SH-SY5Y (cell line): Measurements from ENCODE around the gene CD248.

ENCODE experiments used
- GATA2 ChIP-seq: IDR thresholded peaks from 2 replicates; pipeline ENCODE4 v1.6.1; 2011; ENCODE audit warnings: mild to moderate bottlenecking, low read depth, low read length
- GATA3 ChIP-seq: IDR thresholded peaks from 2 replicates; pipeline ENCODE4 v1.6.1; 2011; ENCODE audit warnings: low read depth, mild to moderate bottlenecking, low read length, moderate library complexity

- TF ChIP-seq GATA2, result no peak
- TF ChIP-seq GATA3, result no peak
These were observed 1.4 kb downstream of the CD248 start for GRCh38 chr11:66315498-66315885.
